Immature natural killer cell (primary cell): Measurements from ENCODE around the gene SALL4. TPM values are rescaled to one million over a fixed set of nuclear protein-coding genes. Genes with fewer than 3 reads are reported as not detected.
A peak's percentile ranks its signal among the peaks of the same experiment; 100 is the strongest.

Experiments used
- DNase-seq, 3 donors: peaks; one replicate each; pipeline ENCODE4 v3.0.0; 2022; ENCODE audit warnings: mixed read lengths in 1 of 3
- H3K27ac Mint-ChIP-seq, 6 donors: one replicate each; pipeline ENCODE4 v1.8.0; 2020; ENCODE audit warnings: mixed read lengths in 6 of 6, mild to moderate bottlenecking in 5 of 6, inconsistent platforms in 4 of 6, moderate library complexity in 3 of 6
- H3K27me3 Mint-ChIP-seq, 3 donors: one replicate each; pipeline ENCODE4 v1.8.0; 2020 to 2021; ENCODE audit warnings: low read depth in 3 of 3, mild to moderate bottlenecking in 3 of 3, mixed read lengths in 3 of 3, moderate library complexity in 3 of 3, inconsistent platforms in 1 of 3
- H3K36me3 Mint-ChIP-seq, 3 donors: one replicate each; pipeline ENCODE4 v1.8.0; 2020; ENCODE audit warnings: mixed read lengths in 3 of 3, inconsistent platforms in 2 of 3, mild to moderate bottlenecking in 2 of 3
- H3K4me1 Mint-ChIP-seq, 2 donors: one replicate each; pipeline ENCODE4 v1.8.0; 2020; ENCODE audit warnings: inconsistent platforms in 2 of 2, mild to moderate bottlenecking in 2 of 2, mixed read lengths in 2 of 2, moderate library complexity in 1 of 2
- H3K4me3 Mint-ChIP-seq, 5 donors: one replicate each; pipeline ENCODE4 v1.8.0; 2020; ENCODE audit warnings: mild to moderate bottlenecking in 5 of 5, mixed read lengths in 5 of 5, inconsistent platforms in 3 of 5, moderate library complexity in 3 of 5
- H3K9me3 Mint-ChIP-seq, 6 donors: one replicate each; pipeline ENCODE4 v1.8.0; 2020; ENCODE audit warnings: mild to moderate bottlenecking in 6 of 6, mixed read lengths in 6 of 6, inconsistent platforms in 4 of 6, moderate library complexity in 3 of 6
- polyA plus RNA-seq, 3 donors: library from polyadenylated mRNA; unstranded; fragments of 300-500 nt; fragmentation: Illumina TruSeq; gene quantifications; one replicate each; pipeline ENCODE4 v1.2.3, GENCODE V29; 2021

SALL4 gene
- polyA plus RNA-seq, 3 donors from 2014 or later, result 0.08 TPM; not detected in 2

DNA sequence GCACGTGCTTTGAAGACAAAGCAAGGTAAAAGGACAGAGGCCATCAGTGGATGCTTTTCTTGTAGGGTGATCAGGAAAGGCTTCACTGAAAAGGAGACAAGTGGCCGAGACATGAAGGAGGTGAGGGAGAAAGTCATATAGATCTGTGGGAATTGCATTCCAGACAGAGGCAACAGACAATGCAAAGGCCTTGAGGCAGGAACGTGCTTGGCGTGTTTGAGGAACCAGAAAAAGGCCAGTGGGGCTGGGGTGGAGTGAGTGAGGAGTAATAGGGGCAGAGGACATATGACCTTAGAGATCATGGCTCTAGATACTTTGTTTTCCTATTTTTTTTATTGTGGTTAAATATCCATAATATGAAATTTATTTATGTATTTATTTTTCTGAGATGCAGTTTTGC lies 10.5 kb upstream of the SALL4 start:
- DNase-seq, result no peak
- H3K4me1 Mint-ChIP-seq, result no peaks in the 10 kb centered on the region

DNA sequence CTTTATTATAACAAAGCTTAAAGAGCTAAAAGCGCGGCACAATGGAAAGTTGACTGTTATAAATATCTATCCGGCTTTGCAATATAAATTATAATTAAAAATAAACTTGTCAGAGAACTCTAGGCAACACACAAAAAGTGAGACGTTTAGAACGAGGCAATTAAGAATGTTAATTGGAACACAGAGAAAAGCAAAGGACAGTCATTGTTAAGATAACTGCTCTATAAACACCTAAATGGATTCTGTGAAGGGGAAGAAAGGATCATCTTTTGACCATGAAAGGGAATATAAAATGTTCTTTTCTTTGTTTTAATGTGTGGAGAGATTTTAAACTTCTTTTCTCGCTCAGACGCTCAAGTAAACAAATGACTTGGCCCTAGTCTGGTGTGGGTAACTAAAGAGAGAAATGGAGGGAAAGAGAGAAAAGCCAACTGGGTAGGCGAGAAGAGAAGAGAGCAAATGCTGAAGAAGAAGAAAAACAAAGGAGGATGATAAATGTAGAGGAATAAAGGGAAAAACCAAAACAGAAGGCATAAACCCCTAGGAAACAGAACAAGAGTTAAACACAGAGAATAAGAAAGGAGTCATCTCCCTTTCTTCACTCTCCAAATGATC lies 9.3 kb upstream of the SALL4 start:
- no peak for DNase-seq
- Mint-ChIP-seq H3K27ac (no peak overlapping the region), H3K4me3 (no peak overlapping the region), H3K9me3 (no peaks in the 10 kb centered on the region), H3K4me1 (no peaks in the 10 kb centered on the region), H3K27me3 (peaks cover 0 to 8% (median 2%) of the 10 kb centered on the region in 3 donors), H3K36me3 (no peaks in the 10 kb centered on the region)

More for the DNA sequence above, 10.5 kb upstream of the SALL4 start:
- Mint-ChIP-seq H3K27ac (no peak overlapping the region), H3K4me3 (no peak overlapping the region), H3K36me3 (no peaks in the 10 kb centered on the region), H3K27me3 (peaks cover 0 to 8% (median 0%) of the 10 kb centered on the region in 3 donors), H3K9me3 (no peaks in the 10 kb centered on the region)

DNA sequence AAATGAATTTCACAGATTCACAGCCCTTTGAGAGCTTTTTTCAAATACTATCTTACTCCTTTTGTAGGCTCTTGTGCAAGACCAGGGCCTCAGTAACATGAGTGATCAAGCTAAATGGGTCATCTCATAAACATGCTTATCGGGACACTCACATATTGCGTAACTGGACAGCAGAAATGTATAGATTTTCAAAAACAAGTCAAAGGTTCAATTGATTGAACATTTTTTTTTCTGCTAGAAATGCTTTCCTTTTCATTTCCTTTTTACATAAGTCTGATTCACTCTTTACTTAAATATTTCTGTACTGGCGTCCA lies 8.7 kb upstream of the SALL4 start:
- H3K9me3 Mint-ChIP-seq, result no peaks in the 10 kb centered on the region
- no peak overlapping the region for H3K4me3 Mint-ChIP-seq
- H3K36me3 Mint-ChIP-seq, result no peaks in the 10 kb centered on the region
- H3K27me3 Mint-ChIP-seq, result peaks cover 0 to 7% (median 2%) of the 10 kb centered on the region in 3 donors
- no peak overlapping the region for H3K27ac Mint-ChIP-seq
- H3K4me1 Mint-ChIP-seq, result no peaks in the 10 kb centered on the region
- no peak for DNase-seq

DNA sequence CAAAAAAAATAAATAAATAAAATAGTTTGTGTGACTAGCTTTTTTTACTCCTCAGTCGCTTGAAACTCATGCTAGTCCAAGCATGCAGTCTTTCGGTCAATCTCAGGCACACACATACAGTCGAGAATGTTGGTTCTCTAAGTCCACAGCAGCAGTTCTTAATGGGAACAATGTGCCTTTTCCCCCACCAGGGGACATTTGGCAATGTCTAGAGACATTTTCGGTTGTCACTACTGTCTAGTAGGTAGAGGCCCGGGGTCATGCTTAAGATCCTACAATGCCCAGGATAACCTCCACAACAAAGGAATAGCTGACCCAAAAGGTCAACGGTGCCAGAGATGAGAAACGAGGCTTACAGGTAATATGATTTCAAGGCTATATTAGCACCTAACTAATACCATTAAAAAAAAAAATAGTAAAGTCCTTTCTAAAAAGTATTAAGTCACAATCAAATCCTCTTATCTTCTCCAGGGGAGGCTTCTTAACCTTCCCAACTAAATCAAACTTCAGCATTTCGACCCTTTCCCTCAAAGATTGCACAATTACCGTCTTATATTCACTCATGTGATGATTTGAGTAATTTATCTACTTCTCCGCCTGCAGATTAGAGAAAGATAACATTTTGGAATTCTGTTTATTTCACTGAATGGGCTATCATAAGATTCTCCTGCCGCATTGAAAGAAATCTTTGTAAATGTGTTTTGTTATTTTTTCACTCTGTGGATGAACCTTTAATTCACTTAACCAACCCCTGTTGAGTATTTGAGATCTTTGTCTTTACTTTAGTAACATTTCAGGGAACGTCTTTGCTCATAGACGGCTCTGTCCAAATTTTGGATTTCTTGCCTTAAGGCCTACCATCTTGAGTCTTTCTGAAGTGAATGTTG lies 8.1 kb upstream of the SALL4 start:
- Mint-ChIP-seq H3K27ac (no peak overlapping the region), H3K9me3 (no peaks in the 10 kb centered on the region), H3K27me3 (peaks cover 0 to 2% (median 1%) of the 10 kb centered on the region in 3 donors), H3K4me3 (no peak overlapping the region), H3K36me3 (no peaks in the 10 kb centered on the region), H3K4me1 (no peaks in the 10 kb centered on the region)
- no peak for DNase-seq

GRCh38 chr20:51807720-51808250 lies 5.5 kb upstream of the SALL4 start:
- Mint-ChIP-seq H3K27me3 (peaks cover 0 to 10% (median 0%) of the 10 kb centered on the region in 3 donors), H3K27ac (no peak overlapping the region), H3K4me1 (no peaks in the 10 kb centered on the region), H3K9me3 (no peaks in the 10 kb centered on the region), H3K36me3 (no peaks in the 10 kb centered on the region), H3K4me3 (no peak overlapping the region)
- no peak for DNase-seq

DNA sequence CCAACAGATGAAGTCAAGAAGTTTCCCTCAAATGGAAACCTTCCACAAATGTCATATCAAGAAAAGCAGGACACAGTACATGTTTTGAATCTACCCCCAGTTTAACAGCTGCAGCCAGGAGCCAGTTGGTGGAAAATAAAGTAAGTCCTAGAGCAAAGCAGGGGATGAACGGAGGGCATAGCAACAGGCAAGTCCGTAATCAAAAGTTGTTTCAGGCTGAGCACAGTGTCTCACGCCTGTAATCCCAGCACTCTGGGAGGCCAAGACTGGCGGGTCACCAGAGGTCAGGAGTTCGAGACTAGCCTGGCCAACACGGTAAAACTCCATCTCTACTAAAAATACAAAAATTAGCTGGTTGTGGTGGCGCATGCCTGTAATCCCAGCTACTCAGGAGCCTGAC lies 2.4 kb upstream of the SALL4 start:
- no peaks in the 10 kb centered on the region for H3K36me3 Mint-ChIP-seq
- H3K27ac Mint-ChIP-seq, result no peak overlapping the region
- no peak for DNase-seq
- no peak overlapping the region for H3K4me3 Mint-ChIP-seq
- H3K27me3 Mint-ChIP-seq, result peaks cover 8 to 13% (median 10%) of the 10 kb centered on the region in 3 donors
- no peaks in the 10 kb centered on the region for H3K9me3 Mint-ChIP-seq
- peaks cover 13 to 17% of the 10 kb centered on the region in 2 donors for H3K4me1 Mint-ChIP-seq

DNA sequence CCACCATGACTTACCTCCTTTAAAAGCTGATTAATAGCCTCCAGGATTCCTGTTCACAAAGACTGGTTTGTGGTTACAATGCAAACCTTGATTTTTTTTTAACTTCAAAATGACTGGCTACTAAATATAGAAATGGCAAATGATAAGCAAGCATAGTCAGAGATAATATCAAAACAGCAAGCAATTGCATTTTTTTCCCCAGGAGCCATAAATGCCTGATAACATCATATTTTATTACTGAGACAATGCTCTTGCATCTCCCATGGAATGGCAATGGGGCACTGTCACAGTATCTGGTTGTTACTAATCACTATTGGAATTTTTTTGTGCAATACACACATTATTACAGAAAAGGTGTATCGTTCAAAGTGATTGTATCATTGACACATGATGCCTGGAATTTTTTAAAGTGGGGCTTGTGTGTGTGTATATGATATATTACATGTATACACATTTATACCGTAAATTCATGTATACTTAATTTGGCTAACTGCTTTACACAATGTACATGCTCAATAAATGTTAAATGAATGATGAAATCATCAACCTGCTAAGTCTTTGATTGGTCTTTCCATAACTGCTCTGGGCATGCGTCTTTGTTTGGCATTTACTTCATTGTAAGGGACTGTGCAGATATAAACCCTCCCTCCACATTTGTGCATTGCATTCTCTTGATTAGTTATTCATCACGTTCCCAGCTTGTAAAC lies 980 bp upstream of the SALL4 start:
- H3K36me3 Mint-ChIP-seq, result no peaks in the 10 kb centered on the region
- peak overlapping the region; percentile 1 to 54 (median 24) for H3K4me3 Mint-ChIP-seq
- no peaks in the 10 kb centered on the region for H3K9me3 Mint-ChIP-seq
- no peak for DNase-seq
- H3K27me3 Mint-ChIP-seq, result peaks cover 13 to 17% (median 15%) of the 10 kb centered on the region in 3 donors
- H3K4me1 Mint-ChIP-seq, result peaks cover 16 to 23% of the 10 kb centered on the region in 2 donors
- no peak overlapping the region for H3K27ac Mint-ChIP-seq

GRCh38 chr20:51801823-51802123 lies 548 bp downstream of the SALL4 start:
- Mint-ChIP-seq H3K36me3 (no peaks in the 10 kb centered on the region), H3K9me3 (no peaks in the 10 kb centered on the region), H3K27me3 (peaks cover 12 to 17% (median 15%) of the 10 kb centered on the region in 3 donors), H3K4me1 (peaks cover 16 to 23% of the 10 kb centered on the region in 2 donors), H3K4me3 (peak overlapping the region; percentile 50 to 87 (median 59)), H3K27ac (no peak overlapping the region)
- no peak for DNase-seq

DNA sequence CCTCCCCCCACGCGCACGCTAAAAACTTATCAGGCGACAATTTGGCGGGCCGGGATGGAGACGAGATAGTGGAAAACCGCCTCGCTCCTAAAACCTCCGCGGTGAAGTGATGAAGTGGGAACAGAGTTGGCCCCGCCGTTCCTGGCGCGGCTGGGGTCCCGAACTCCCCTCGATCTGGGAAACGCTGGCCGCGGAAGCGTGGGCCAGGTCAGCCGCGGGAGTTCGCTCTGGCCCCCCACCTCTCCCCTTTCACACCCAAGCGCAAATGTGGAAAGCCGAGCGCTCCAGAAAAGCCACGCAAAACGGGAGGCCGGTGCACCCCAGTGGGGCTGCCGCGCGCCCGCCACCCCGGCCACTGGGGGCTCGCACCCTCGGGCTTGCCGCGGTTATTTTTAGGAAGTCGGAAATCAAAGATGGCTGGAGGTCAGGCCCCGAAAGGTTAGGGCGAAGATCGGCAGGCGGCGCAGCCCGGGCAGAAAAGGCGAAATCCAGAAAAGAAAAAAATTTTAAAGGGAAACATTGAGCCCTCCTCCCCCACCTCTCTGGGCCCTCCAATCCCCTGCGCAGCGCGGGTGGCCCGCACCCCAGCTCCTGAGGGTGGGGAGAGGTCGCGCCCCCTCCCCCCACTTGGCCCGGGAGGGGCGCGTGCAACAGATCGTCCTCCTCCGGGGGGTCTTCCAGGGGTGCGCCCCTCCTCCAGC lies 1.0 kb downstream of the SALL4 start:
- Mint-ChIP-seq H3K27me3 (peaks cover 11 to 17% (median 15%) of the 10 kb centered on the region in 3 donors), H3K36me3 (no peaks in the 10 kb centered on the region), H3K4me1 (peaks cover 16 to 23% of the 10 kb centered on the region in 2 donors), H3K9me3 (no peaks in the 10 kb centered on the region), H3K27ac (no peak overlapping the region), H3K4me3 (peak overlapping the region; percentile 82 to 88 (median 85))
- peak; percentile 10 to 25 (median 16) for DNase-seq

DNA sequence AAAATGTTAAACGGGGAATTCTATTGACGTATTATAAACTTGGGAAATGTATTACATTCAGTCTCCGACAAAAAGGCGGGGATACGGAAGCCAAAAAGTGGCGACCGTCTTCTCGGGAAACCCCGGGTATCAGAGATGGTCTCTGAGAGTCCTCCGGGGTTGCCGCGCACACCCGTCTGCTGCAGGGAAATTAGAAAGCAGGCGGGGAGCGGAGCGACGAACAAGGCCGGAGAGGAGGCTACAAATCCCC lies 1.5 kb downstream of the SALL4 start:
- H3K4me3 Mint-ChIP-seq, result peak overlapping the region; percentile 82 to 88 (median 85)
- peaks cover 16 to 23% of the 10 kb centered on the region in 2 donors for H3K4me1 Mint-ChIP-seq
- no peaks in the 10 kb centered on the region for H3K9me3 Mint-ChIP-seq
- peaks cover 11 to 17% (median 15%) of the 10 kb centered on the region in 3 donors for H3K27me3 Mint-ChIP-seq
- H3K27ac Mint-ChIP-seq, result no peak overlapping the region
- H3K36me3 Mint-ChIP-seq, result no peaks in the 10 kb centered on the region
- peak in 1 of 3 donors; percentile 1 for DNase-seq

DNA sequence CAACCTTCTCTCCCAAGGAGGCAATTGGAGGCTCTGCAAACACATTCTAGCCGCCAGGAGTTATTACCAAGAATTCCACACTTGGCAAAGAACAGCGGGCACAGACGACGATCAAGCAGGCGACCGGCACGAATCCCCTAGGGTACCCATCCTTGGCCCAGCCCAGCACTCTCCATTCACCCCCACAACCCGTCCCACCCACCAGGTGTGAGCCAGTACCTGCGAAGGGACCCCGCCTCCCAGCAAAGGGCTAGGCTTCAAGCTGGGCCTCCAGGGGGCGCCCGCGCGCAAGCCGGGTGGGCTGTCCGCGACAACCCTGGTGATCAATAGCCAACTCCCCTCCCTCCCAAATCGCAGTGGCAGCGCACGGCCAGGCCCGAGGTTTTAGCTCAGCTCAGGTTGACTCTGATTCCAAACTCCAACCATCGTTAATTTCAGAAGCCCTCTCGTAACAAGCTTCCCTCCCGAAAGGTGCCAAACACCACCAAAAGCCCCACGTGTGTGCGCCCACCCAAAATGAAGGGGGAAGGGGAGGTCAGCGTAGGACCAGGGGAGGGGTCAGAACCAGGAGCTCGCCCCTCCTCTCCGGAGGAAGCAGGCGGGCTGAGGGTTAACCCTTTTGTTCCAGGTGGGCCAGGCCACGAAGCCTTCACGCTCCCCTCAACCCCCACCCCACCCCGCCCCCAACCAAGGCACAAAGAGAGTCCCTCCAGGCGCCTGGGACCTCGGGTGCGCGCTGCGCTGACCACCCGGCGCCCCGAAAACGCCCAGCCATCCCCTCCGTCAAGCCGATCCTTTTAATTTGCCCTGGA lies 2.1 kb downstream of the SALL4 start:
- Mint-ChIP-seq H3K27ac (no peak overlapping the region), H3K27me3 (peaks cover 11 to 17% (median 15%) of the 10 kb centered on the region in 3 donors), H3K36me3 (no peaks in the 10 kb centered on the region), H3K4me1 (peaks cover 16 to 23% of the 10 kb centered on the region in 2 donors), H3K4me3 (peak overlapping the region; percentile 82 to 88 (median 85)), H3K9me3 (no peaks in the 10 kb centered on the region)
- DNase-seq, result peak; percentile 64 to 69 (median 66)

- Mint-ChIP-seq H3K4me1 (peaks cover 16 to 23% of the 10 kb centered on the region in 2 donors), H3K36me3 (no peaks in the 10 kb centered on the region), H3K4me3 (peak overlapping the region in 4 of 5 donors; percentile 45 to 87 (median 62)), H3K27ac (no peak overlapping the region), H3K9me3 (no peaks in the 10 kb centered on the region), H3K27me3 (peaks cover 10 to 17% (median 15%) of the 10 kb centered on the region in 3 donors)
- DNase-seq, result no peak
Measured at GRCh38 chr20:51799401-51799860, 2.9 kb downstream of the SALL4 start.
